ENCODE data around the gene HDAC9.

The HDAC9 gene

GRCh38 chr7:18997477-18998150 is 502.1 kb downstream of the HDAC9 start:
- Histone ChIP-seq H3K4me1 (ENCODE audit: insufficient read depth, insufficient read length) (no peaks in the 10 kb centered on the region), H3K9me3 (ENCODE audit: insufficient read depth, low read length) (no peaks in the 10 kb centered on the region), H3K9ac (ENCODE audit: insufficient read length, low read depth) (no peak overlapping the region), H3K36me3 (ENCODE audit: insufficient read depth, insufficient read length, low read length) (no peaks in the 10 kb centered on the region), H3K4me3 (ENCODE audit: insufficient read length, low read depth) (no peak overlapping the region), H3K27me3 (ENCODE audit: insufficient read depth, insufficient read length) (no peaks in the 10 kb centered on the region)
- no peak for TF ChIP-seq ZNF274 (IDR thresholded peaks at IDR 0.05; ENCODE audit: low read depth, low read length)
- no peak for DNase-seq (ENCODE audit: low read depth, low spot score)

DNA sequence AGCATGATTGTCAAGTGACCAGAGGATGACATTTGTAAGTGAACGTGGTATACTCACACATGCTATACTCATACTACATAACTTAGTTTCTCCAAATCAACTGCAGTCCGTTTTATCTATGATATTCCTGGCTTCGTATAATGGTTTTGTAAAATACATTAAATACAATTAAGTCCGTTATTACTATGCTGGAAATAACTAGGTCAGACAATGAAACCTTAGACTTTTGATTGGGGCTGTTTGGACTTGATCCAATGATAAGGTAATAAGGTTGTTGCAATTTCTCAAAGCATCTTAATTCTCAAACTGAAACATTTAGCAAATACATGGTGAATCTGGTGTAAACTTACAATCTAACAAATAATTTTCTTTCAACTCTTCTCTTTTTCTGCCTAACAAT is 504.9 kb downstream of the HDAC9 start:
- no peak for DNase-seq (ENCODE audit: low read depth, low spot score)

DNA sequence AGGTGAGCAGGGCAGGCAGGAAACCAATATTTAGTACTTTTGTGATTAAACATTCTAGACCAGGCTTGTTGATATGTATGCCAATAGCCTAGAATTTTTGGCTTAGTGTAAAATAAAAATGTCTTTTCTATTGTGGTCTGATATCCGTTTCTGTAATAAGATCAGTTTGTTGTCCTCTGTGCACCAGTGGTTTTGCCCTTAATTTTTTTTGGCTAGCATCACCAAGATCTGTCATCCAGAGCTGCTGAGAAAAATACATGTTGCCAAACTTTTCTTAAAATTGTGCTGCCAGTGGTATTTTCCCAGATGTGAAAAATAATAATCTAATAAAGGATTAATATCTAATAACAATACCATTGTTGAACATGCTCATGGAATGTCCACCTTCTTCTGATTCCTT is 506.3 kb downstream of the HDAC9 start:
- Histone ChIP-seq H3K4me3 (ENCODE audit: insufficient read length, low read depth) (no peak overlapping the region), H3K36me3 (ENCODE audit: insufficient read depth, insufficient read length, low read length) (no peaks in the 10 kb centered on the region), H3K27me3 (ENCODE audit: insufficient read depth, insufficient read length) (no peaks in the 10 kb centered on the region), H3K9me3 (ENCODE audit: insufficient read depth, low read length) (no peaks in the 10 kb centered on the region), H3K9ac (ENCODE audit: insufficient read length, low read depth) (no peak overlapping the region), H3K4me1 (ENCODE audit: insufficient read depth, insufficient read length) (no peaks in the 10 kb centered on the region)
- no peak for TF ChIP-seq SUZ12 (IDR thresholded peaks at IDR 0.05; ENCODE audit: extremely low read depth, insufficient read depth, insufficient read length)
- no peak for TF ChIP-seq YY1 (IDR thresholded peaks at IDR 0.05; ENCODE audit: insufficient read depth, insufficient read length)
- TF ChIP-seq ZNF274 (IDR thresholded peaks at IDR 0.05; ENCODE audit: low read depth, low read length) = no peak
- no peak for DNase-seq (ENCODE audit: low read depth, low spot score)

More for the DNA sequence above, 504.9 kb downstream of the HDAC9 start:
- Histone ChIP-seq H3K4me3 (ENCODE audit: insufficient read length, low read depth) (no peak overlapping the region), H3K27me3 (ENCODE audit: insufficient read depth, insufficient read length) (no peaks in the 10 kb centered on the region), H3K9ac (ENCODE audit: insufficient read length, low read depth) (no peak overlapping the region), H3K9me3 (ENCODE audit: insufficient read depth, low read length) (no peaks in the 10 kb centered on the region), H3K4me1 (ENCODE audit: insufficient read depth, insufficient read length) (no peaks in the 10 kb centered on the region), H3K36me3 (ENCODE audit: insufficient read depth, insufficient read length, low read length) (no peaks in the 10 kb centered on the region)
- TF ChIP-seq ZNF274 (IDR thresholded peaks at IDR 0.05; ENCODE audit: low read depth, low read length) = no peak
- TF ChIP-seq YY1 (IDR thresholded peaks at IDR 0.05; ENCODE audit: insufficient read depth, insufficient read length) = no peak

DNA sequence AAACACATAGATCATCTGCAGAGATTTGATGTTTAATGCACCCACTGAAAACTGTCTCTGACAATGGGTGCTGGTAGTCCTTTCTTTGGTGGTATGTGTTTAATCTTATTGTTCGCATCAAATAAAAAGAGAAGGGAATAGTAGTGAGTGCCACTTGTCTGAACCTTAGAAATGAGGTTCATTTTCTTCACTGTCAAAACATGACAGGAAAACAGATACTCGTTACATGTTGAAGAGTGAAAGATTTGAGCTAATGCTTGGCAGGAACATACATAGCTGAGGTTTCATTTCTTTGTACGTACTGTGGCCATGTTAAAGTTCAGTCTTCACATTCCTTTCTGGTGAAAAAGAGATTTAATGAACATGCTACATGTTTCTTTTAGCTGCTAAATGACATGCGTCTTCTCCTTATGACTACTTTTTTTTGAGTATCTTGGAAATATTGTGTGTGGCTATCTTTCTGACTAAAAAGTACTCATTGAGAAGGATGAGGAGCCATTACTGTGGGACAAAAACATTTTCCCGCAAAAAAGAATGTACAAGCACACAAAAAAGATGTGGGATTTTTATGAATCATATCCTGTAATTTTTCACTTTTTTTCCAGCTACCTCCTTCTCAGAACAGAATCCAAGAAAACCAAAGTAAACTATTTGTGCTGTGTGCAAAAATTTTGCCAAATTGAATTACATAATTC is 513.8 kb downstream of the HDAC9 start:
- no peak overlapping the region for H3K9ac ChIP-seq (ENCODE audit: insufficient read length, low read depth)
- no peak for DNase-seq (ENCODE audit: low read depth, low spot score)

GRCh38 chr7:19009936-19010280 is 514.4 kb downstream of the HDAC9 start:
- Histone ChIP-seq H3K36me3 (ENCODE audit: insufficient read depth, insufficient read length, low read length) (no peaks in the 10 kb centered on the region), H3K9ac (ENCODE audit: insufficient read length, low read depth) (no peak overlapping the region), H3K9me3 (ENCODE audit: insufficient read depth, low read length) (no peaks in the 10 kb centered on the region), H3K27me3 (ENCODE audit: insufficient read depth, insufficient read length) (no peaks in the 10 kb centered on the region), H3K4me3 (ENCODE audit: insufficient read length, low read depth) (no peak overlapping the region), H3K4me1 (ENCODE audit: insufficient read depth, insufficient read length) (no peaks in the 10 kb centered on the region)
- no peak for DNase-seq (ENCODE audit: low read depth, low spot score)
- no peak for TF ChIP-seq ZNF274 (IDR thresholded peaks at IDR 0.05; ENCODE audit: low read depth, low read length)
- TF ChIP-seq YY1 (IDR thresholded peaks at IDR 0.05; ENCODE audit: insufficient read depth, insufficient read length) = no peak
- no peak for TF ChIP-seq SUZ12 (IDR thresholded peaks at IDR 0.05; ENCODE audit: extremely low read depth, insufficient read depth, insufficient read length)

More for the DNA sequence above, 513.8 kb downstream of the HDAC9 start:
- H3K9me3 ChIP-seq (ENCODE audit: insufficient read depth, low read length) = no peaks in the 10 kb centered on the region
- H3K4me3 ChIP-seq (ENCODE audit: insufficient read length, low read depth) = no peak overlapping the region
- no peaks in the 10 kb centered on the region for H3K36me3 ChIP-seq (ENCODE audit: insufficient read depth, insufficient read length, low read length)
- no peaks in the 10 kb centered on the region for H3K27me3 ChIP-seq (ENCODE audit: insufficient read depth, insufficient read length)
- H3K4me1 ChIP-seq (ENCODE audit: insufficient read depth, insufficient read length) = no peaks in the 10 kb centered on the region
- no peak for TF ChIP-seq SUZ12 (IDR thresholded peaks at IDR 0.05; ENCODE audit: extremely low read depth, insufficient read depth, insufficient read length)

DNA sequence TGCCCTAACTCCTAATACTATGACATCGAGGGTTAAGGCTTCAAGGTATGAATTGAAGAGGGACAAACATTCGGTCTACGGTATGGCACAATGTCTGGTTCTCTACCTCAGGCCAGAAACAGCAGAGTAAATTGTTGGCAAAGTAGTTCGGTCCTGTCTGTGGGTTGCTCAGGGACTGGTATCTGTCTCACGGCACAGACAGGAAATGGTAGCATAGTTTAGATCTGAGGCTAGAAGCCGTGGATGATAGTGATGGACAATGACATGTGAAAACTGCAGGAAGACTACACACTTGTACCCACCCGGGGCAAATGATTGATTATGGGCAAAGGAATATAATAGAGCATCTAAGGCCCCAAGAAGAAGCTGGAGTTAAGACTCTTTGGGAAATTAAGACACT is 515.7 kb downstream of the HDAC9 start:
- H3K4me3 ChIP-seq (ENCODE audit: insufficient read length, low read depth) = no peak overlapping the region
- DNase-seq (ENCODE audit: low read depth, low spot score) = no peak
- H3K9me3 ChIP-seq (ENCODE audit: insufficient read depth, low read length) = no peaks in the 10 kb centered on the region
- TF ChIP-seq ZNF274 (IDR thresholded peaks at IDR 0.05; ENCODE audit: low read depth, low read length) (no peak), SUZ12 (IDR thresholded peaks at IDR 0.05; ENCODE audit: extremely low read depth, insufficient read depth, insufficient read length) (no peak), YY1 (IDR thresholded peaks at IDR 0.05; ENCODE audit: insufficient read depth, insufficient read length) (no peak)
- H3K36me3 ChIP-seq (ENCODE audit: insufficient read depth, insufficient read length, low read length) = no peaks in the 10 kb centered on the region
- H3K27me3 ChIP-seq (ENCODE audit: insufficient read depth, insufficient read length) = no peaks in the 10 kb centered on the region
- no peaks in the 10 kb centered on the region for H3K4me1 ChIP-seq (ENCODE audit: insufficient read depth, insufficient read length)
- no peak overlapping the region for H3K9ac ChIP-seq (ENCODE audit: insufficient read length, low read depth)

- H3K9ac ChIP-seq (ENCODE audit: insufficient read length, low read depth) = no peak overlapping the region
- no peak overlapping the region for H3K4me3 ChIP-seq (ENCODE audit: insufficient read length, low read depth)
- no peaks in the 10 kb centered on the region for H3K4me1 ChIP-seq (ENCODE audit: insufficient read depth, insufficient read length)
- no peaks in the 10 kb centered on the region for H3K9me3 ChIP-seq (ENCODE audit: insufficient read depth, low read length)
- no peaks in the 10 kb centered on the region for H3K27me3 ChIP-seq (ENCODE audit: insufficient read depth, insufficient read length)
- DNase-seq (ENCODE audit: low read depth, low spot score) = no peak
- H3K36me3 ChIP-seq (ENCODE audit: insufficient read depth, insufficient read length, low read length) = no peaks in the 10 kb centered on the region
- TF ChIP-seq ZNF274 (IDR thresholded peaks at IDR 0.05; ENCODE audit: low read depth, low read length) (no peak), SUZ12 (IDR thresholded peaks at IDR 0.05; ENCODE audit: extremely low read depth, insufficient read depth, insufficient read length) (no peak), YY1 (IDR thresholded peaks at IDR 0.05; ENCODE audit: insufficient read depth, insufficient read length) (no peak)
Observed at GRCh38 chr7:19015098-19015497, 519.5 kb downstream of the HDAC9 start.
